HG03565 (cell line): ENCODE measurements around the gene NEO1.

Source experiments
- ATAC-seq: cut with Tn5 transposase; IDR thresholded peaks from one replicate; pipeline ENCODE4 v1.9.1; 2021; ENCODE audit warnings: mild to moderate bottlenecking, moderate library complexity; ENCODE audit not compliant: unreplicated experiment

NEO1 gene

DNA sequence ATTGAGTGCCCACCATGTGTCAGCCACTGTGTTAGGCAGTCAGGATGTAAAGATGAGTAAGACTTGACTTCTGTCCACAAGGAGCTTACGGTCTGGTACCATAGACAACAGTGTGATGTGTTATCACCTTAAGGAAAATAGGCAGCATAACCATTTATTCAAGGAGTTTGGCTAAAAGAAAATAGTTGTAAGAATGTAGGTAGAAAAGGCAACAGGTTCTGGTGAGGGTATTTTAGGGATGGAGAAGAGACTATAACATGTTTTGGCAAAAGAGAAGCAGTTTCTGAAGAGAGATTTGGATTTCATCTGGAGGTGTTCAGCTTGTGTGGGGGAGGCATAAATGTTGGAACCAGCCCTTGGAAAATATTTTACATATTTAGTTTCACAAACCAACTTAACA is 194.6 kb downstream of the NEO1 start:
- no peak for ATAC-seq

GRCh38 chr15:73247331-73247730 is 195.1 kb downstream of the NEO1 start:
- ATAC-seq: no peak

DNA sequence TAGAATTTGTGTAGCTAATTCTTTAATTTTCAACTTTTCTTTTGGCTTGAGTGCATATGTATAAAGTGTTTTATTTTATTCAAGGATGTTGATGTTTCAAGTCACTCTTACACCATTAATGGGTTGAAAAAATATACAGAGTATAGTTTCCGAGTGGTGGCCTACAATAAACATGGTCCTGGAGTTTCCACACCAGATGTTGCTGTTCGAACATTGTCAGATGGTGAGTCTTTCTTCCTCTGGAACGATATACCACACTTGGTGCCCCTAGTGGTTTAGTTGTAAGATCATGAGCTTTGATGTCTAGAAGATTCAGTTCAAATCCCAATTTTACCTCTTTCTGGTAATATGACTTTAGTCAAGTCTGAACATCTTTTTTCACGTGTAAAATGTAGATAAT is 197.2 kb downstream of the NEO1 start:
- no peak for ATAC-seq

DNA sequence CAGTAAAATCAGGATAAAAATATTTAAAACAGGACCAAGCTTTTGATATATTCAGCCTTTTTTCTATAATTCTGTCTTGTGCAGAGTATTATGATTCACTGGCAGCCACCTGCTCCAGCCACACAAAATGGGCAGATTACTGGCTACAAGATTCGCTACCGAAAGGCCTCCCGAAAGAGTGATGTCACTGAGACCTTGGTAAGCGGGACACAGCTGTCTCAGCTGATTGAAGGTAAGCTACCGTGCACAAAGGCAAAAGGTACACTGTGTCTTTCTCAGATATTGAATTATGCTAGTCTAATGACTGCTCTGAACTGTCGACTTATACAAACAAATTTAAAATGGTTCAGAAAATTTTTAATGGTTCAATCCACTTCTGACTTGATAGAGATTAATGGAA is 202.3 kb downstream of the NEO1 start:
- ATAC-seq: no peak

DNA sequence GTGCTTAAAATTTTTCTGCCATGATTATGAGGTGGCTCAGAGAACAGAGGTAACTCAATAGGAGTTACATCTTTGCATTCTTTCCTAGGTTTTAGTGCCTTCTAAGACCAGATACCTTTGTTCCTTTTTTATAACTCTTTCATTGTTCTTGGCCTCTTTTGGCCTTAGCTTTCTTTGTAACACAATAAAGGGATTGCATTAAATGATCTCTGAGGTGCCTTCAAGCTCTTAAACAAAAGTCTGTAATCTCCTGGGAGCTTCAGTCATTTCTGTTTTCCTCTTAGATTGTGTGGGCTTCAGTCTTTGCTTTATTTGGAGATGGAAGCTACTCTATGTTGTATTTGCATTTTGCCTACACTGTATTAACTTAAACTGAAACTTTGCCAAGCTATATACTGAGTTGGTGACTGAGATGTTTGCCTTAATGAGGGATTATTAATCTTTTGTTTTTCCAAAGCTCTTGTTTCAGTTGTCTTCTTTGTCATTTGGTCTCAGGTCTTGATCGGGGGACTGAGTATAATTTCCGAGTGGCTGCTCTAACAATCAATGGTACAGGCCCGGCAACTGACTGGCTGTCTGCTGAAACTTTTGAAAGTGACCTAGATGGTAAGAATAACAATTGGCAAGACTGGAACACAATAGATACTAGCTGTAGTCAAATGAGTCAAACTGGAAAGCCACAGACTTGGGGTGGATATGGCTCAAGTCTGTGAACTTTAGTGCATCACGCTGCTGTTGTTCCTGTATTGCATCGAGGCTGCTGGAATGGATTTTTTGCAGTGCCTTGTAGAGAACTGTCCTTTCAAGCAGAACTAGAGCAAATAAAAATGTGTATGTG is 206.2 kb downstream of the NEO1 start:
- peak; percentile 54 for ATAC-seq

GRCh38 chr15:73264881-73265280 is 212.6 kb downstream of the NEO1 start:
- ATAC-seq: no peak

DNA sequence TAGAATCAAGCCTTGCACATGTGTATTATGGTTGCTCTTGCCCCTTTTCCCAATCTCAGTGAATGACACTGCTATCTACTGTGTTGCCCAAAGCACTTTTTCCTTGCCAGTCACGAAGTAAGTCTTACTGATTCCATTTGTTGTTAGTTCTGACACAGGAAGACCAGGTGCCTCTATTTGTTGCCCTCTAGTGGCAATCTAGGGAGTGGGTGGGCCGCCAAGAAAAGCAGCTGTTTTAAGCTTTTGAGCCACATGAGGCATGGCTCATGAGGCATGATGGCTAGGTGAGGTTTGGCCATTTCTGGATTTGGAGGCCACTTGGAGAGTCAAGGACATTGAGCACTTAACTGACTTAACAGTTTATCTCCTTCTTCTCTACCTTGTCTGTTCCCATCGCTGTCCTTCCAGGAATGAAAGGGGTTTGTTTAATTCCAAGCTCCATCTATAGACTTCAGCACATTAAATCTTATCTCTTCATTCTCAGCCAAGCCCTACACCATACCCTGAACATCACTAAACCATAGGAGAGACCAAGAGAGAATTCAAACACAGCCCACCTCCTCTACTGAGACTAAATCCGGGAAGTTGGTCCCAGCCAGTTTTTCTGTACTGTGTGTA is 213.4 kb downstream of the NEO1 start:
- no peak for ATAC-seq

DNA sequence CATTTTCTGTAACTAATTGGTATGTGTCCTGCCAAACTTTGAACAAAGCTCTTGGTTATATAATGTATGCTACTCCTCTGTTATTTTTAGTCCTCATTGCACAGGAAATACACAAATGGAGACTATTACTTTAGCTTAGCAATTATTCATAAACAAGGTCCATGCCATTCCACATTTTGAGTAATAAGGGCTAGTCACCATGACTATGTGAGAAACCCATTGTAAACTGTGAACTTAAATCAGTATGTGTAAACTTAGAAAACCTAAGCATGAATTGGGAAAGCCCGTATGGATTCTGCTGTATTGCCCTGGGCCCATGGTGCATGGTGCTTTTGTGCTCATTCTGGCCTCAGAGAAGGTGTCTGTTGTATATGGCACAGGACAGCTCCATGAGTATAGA is 216.2 kb downstream of the NEO1 start:
- ATAC-seq: no peak

GRCh38 chr15:73270366-73271097 is 218.3 kb downstream of the NEO1 start:
- ATAC-seq: no peak

DNA sequence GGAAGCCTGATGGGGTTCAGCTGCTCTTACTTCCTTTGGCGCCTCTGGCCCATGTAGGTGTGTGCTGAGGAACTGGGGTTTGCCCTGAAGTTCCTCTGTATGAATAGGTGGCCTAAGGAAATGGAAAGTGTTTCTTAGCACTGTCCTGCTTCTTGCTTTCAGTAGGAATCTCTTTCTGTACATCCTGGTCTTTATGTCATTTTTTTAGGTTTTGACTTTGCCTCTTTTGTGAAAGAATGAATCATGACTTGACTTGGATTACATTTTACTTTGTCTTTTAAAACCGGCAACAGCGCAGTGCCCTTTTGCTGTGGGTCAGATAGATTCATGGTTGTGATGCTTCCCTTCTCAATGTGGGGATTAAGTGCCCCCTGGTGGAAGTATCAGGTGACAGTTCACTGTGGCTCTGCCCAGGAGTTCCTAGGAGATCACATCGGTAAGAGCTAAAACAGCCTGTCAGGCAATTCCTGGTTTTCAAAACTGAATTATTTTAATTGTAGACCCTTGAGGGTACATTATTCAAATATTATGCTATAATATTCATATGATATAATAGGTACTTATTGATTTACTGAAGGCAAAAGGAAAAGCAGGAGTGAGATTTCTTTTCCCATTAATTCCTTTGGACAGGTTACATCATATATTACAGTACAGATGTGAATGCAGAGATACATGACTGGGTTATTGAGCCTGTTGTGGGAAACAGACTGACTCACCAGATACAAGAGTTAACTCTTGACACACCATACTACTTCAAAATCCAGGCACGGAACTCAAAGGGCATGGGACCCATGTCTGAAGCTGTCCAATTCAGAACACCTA is 221.1 kb downstream of the NEO1 start:
- no peak for ATAC-seq

DNA sequence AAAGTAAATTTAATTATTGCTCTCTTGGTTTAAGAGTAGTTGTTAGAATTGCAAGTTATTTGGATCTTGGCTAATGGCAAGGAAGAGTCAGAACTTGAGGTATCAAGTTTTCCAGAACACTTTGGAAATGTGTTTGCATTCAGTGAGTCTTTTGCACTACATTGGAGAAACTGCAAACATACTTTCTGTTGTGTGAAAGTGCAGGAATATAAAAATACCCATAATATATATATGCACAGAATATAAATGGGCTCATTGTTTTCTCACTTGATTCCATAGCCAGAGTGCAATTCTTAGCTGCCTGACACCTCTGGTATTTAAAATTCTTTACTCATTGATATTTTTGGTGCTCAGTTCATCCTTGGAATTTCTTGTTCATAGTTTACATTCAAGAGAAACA is 223.6 kb downstream of the NEO1 start:
- ATAC-seq: no peak

DNA sequence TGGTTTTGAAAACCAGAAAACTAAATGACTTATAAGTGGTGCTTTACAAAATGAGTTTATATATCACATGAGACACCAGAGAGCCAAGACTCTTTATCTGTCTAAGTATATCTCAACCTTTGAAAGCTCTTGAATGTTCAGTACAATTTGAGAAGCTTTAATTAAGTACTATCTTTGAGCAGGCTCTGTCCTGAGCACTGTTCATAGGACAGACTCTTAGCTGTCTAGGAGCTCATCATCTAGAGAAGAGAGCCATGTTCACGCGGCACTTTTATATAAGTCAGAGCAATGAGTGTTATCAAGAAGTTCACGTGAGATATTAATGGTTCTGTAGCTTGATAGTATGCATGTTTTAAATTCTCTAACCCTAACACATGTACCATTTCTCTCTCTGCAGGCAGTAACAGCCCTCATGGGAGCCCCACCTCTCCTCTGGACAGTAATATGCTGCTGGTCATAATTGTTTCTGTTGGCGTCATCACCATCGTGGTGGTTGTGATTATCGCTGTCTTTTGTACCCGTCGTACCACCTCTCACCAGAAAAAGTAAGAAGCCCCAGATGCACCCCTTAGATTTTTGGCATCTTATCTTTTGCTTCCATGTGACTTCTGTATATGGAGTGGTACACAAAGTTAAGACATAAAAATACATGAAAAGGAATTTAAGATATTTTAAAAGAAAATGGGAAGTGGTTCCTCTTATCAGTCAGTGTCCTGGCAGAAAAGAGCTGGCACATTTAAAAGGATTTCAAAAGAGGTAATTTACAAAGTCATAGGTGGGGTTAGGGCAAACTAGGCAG is 230.5 kb downstream of the NEO1 start:
- no peak for ATAC-seq

GRCh38 chr15:73283366-73283962 is 231.2 kb downstream of the NEO1 start:
- no peak for ATAC-seq

DNA sequence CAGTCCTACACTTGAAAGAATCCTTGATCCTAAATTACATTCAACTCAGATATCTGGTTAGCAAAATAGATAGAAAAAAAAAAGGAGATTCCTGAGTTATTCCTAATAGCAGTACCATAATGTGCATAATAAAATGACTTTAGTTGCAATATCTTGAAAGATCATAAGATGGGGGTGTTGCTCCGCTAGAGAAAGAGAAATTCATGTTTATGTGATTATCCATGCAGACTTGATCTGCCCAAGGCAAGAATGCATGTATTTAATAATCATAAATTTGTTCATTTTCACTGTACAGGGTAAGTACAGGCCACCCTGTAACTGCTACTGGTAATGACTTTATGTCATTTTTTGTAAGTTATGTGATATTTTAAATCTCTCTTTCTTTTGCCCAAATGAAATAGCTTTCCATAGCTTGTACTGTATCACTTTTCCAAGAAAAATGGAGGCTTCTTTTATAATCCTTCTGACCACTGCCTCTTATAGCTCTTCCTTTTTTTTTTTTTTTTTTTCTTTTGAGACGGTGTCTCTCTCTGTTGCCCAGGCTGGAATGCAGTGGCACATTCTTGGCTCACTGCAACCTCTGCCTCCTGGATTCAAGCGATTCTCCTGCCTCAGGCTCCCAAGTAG is 231.9 kb downstream of the NEO1 start:
- no peak for ATAC-seq

DNA sequence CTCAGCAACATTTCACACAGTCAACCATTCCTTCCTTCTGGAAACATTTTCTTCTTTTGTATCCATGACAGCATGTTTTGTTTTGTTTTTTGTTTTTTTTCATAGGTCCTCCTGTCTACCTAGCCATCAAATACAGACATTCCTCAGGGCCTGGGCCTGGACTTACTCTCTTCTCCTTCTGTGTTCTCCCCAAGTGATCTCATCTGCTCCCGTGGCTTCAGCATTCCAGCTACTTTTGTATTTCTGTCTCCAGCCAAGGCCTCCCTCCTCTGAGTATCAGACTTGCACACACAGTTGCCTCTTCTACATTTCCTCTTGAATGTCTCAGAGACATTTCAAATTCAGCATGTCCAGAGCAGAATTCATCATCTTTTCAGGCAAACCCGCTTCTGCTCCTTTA is 234.0 kb downstream of the NEO1 start:
- no peak for ATAC-seq

DNA sequence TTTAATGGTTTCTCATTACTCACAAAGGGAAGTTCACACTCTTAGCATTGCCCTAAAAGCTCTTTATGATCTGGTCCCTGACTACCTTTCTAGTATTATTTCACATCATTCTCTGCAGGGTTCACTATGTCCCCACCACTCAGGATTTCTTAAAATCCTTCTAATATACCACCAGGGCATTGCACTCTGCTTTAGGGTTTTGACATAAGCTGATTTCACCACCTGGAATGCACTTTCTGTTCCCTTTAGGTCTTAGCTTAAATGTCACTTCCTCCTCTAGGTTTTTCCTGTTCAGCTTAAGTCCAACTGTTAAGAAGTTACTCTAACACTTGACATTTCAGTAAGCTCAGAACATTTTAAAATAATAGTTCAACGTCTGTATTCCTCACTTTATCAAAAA is 234.8 kb downstream of the NEO1 start:
- no peak for ATAC-seq

GRCh38 chr15:73291441-73291840 is 239.2 kb downstream of the NEO1 start:
- no peak for ATAC-seq

DNA sequence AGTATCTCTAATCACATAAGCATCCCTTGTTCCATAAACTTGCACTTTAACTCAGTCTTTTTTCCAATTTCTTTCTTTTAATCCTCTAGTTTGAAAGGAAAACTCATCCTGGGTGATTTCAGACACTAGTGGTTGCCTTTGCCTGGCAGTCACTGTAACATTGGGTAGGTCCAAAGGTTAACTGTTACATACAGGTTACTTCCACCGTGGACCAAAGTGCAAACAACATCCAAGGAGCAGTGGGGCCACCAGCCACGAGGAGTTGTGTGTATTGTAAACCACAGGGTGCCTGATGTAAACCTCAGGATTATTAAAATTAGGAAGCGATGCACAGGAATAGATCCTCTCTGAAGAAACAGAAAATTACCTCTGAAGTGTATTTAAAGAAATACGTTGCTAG is 241.5 kb downstream of the NEO1 start:
- ATAC-seq: no peak

DNA sequence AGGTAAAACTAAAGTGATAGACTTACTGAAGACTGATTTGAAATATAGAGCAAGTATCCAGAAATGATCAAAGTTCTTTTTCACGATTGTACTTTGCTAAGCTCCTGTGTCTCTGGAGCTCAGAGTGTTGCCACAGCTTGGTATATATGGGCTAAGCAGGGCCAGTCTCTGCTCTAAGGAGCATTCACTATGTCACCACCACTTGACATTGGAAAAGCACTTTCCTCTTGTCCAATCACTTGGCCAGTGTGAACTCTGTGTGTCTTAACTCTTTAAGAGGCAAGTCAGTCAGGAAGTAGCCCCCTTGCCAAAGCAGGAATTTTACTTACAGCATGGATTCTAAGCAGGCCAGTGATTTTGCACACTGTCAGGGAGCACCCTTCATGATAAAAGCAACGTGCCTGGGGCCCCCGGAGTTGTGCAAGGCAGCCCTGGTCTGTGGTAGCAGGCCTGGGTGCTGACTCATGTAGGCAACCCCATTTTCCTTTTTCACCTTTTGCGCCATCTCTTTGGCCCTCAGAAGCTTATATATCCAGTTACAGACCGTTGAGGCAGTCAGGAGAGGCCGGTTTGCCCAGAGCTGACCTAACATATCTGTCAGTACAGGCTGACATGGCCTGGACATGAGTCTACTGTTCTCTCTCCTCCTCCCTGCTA is 243.5 kb downstream of the NEO1 start:
- ATAC-seq: no peak
